ENCODE measurements around the gene AEBP1.

DNA sequence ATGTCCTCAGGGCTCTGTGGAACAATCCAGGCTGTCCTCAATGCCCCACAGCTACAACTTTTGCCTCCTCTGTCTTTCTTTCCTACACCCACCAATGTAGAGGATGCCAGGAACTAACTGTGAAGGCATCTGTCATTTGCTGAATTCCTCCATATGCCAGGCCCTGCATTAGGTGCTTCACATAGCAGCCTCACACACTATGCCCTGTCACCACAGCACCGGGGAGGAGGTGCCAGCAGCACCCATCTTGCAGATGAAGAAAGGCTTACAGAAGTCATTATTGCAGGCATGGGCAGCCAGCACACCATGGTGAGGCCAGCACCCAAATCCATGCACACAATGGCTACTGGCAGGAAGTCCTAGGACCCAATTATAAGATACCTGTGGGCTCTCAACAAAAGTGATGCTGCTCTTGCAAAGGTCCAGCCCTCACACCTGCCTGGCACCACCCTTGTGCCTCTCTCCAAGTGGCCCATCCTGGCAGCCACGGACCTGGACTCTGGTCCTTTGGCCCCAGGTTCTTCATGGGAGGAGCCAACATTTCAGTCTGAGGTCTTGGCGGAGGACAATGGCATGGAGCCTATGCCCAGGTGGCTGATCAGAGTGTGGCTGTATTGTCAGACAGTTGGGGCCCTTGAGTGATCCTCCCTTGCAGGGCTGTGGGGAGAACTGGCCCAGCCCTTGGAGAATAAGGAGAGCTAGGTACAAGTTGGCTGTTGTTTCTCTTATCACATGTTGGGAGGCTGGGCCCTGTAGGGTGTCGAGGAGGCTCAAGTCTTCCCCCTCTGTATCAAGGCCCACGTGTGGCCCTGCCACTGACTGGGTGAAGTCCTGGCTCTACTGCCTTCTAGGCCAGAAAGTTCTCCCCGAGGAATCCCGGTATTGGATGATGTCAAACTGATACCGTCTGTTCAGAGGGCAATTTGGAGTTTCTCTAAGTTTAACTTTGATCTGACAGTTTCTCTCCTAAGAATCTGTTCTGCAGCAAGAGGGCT, 51.3 kb downstream of the AEBP1 start:
- TF ChIP-seq, protein P1, sequence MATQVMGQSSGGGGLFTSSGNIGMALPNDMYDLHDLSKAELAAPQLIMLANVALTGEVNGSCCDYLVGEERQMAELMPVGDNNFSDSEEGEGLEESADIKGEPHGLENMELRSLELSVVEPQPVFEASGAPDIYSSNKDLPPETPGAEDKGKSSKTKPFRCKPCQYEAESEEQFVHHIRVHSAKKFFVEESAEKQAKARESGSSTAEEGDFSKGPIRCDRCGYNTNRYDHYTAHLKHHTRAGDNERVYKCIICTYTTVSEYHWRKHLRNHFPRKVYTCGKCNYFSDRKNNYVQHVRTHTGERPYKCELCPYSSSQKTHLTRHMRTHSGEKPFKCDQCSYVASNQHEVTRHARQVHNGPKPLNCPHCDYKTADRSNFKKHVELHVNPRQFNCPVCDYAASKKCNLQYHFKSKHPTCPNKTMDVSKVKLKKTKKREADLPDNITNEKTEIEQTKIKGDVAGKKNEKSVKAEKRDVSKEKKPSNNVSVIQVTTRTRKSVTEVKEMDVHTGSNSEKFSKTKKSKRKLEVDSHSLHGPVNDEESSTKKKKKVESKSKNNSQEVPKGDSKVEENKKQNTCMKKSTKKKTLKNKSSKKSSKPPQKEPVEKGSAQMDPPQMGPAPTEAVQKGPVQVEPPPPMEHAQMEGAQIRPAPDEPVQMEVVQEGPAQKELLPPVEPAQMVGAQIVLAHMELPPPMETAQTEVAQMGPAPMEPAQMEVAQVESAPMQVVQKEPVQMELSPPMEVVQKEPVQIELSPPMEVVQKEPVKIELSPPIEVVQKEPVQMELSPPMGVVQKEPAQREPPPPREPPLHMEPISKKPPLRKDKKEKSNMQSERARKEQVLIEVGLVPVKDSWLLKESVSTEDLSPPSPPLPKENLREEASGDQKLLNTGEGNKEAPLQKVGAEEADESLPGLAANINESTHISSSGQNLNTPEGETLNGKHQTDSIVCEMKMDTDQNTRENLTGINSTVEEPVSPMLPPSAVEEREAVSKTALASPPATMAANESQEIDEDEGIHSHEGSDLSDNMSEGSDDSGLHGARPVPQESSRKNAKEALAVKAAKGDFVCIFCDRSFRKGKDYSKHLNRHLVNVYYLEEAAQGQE (IDR thresholded peaks at IDR 0.05; ENCODE audit: insufficient read depth in 1 of 2, low read depth in 2 of 2, low read length in 2 of 2) = no peak
- TF ChIP-seq TAF1 (IDR thresholded peaks at IDR 0.05; ENCODE audit: borderline replicate concordance, insufficient read depth, low read length) (no peak), SIN3A (IDR thresholded peaks at IDR 0.05; ENCODE audit: borderline replicate concordance, insufficient read depth, low read length) (no peak)
